GM03348 (cell line): ENCODE results near the gene ZFYVE26.
A peak's percentile ranks its signal among the peaks of the same experiment; 100 is the strongest.

Source experiments
- DNase-seq: peaks from one replicate; pipeline ENCODE4 v3.0.0; 2012; ENCODE audit warnings: low spot score

The ZFYVE26 gene

DNA sequence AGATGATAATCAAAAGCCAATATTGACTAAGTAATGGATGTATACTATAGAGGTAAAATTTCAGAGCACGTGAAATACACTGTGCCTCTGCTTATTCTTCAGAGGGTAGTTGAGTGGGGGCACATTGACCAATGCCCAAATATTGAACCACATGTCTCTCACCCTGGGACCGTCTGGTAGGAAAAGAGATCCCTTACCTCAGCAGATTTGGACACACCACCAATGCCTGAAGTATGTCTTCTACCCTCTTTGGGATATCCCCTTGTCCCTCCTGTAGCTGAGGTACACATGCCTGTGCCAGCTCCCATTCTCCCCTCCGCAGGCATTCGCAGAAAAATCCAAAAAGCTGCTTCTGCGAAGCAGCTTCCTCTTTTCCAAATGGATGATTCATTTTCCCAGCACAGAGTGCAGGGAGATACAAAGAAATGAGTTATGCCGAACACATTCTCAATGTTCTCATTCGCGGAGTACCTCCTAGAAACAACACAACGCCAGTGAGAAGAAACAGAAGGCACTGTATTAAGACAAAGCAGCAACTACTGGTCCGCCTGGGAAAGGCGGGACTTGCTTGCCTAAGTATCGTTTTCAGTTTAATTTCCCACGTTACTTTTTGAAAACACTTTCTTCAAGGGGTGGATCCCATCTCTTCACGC, 691 bp downstream of the ZFYVE26 start:
- peak; percentile 42 for DNase-seq

- DNase-seq, result no peak
Observed at GRCh38 chr14:67814821-67815220, 1.6 kb downstream of the ZFYVE26 start.

DNA sequence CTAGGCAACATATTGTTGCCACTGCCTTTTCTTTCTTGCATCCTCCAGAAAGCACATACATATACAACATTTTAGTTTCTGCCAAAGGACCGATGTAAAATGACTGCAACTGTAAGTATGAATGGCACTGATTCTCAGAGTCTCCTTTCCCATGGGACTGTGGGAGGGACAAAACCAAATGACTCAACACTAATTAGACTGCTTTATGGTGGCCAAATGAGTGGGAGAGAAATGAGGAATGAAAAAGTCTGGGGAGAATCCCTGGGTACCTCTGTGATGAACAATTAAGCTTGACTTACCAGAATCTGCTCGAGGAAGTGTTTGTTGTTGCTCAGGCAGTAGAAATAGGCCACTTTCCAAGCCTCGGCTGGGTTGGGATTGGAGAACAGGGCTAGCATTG, 10.1 kb downstream of the ZFYVE26 start:
- peak; percentile 42 for DNase-seq

DNA sequence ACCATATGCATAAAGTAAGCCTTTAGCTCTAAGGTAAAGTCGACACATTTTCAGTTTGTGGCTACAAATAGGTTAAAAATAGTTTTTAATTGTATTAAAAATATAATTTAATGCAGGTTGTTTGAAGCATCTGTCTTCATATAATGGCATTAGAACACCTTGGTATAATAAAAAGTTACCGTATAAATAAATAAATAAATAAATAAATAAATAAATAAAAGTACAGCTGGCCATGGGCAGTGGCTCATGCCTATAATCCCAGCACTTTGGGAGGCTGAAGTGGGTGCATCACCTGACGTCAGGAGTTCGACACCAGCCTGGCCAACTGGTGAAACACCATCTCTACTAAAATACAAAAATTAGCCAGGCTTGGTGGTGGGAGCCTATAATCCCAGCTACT, 15.6 kb downstream of the ZFYVE26 start:
- DNase-seq, result no peak

GRCh38 chr14:67798731-67799130, 17.7 kb downstream of the ZFYVE26 start:
- no peak for DNase-seq

DNA sequence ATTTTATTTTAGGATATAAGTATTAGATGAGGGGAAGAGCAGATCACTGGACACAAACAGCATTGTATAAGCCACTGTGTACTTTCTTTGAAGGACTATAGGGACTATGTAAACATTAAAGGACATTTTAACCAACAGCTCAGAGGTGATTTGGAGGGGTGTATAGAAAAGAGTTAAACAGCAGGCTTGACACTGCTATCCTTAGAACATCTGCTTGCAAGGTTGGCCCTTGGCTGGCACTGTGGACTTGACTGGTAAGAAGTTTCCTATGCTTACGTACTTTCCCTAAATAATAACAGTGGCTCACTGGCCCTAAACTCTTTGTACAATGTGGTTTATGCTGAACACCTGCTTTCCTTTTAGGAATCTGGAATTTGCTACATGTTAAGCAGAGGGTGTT, 28.7 kb downstream of the ZFYVE26 start:
- no peak for DNase-seq

GRCh38 chr14:67785270-67786109, 30.9 kb downstream of the ZFYVE26 start:
- DNase-seq, result no peak

DNA sequence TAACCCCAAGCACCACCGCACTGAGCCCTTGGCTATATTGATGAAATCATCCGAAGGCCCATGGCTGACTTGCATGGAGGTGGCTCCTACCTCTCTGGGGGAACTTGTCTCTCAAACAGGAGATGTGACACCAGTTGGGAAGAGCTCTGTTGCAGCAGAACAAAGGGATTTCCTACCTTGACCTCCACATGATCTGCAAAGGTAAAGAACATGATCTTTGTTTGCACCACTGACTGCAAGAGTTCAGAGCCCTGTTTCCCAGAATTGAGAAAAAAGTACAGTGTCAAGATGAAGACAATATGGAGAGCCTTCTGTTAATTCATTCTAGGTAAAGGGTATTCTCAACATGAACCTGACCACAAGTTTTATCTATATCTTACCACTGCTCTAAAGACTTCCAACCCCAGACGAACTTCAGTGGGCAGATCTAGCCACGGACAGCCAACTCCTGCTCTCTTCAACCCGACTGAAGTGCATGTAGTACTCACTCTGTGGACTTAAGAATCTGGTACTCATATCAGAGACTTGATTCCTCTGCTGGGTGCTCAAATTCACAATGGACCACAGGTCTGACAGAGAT, 32.1 kb downstream of the ZFYVE26 start:
- DNase-seq, result no peak

DNA sequence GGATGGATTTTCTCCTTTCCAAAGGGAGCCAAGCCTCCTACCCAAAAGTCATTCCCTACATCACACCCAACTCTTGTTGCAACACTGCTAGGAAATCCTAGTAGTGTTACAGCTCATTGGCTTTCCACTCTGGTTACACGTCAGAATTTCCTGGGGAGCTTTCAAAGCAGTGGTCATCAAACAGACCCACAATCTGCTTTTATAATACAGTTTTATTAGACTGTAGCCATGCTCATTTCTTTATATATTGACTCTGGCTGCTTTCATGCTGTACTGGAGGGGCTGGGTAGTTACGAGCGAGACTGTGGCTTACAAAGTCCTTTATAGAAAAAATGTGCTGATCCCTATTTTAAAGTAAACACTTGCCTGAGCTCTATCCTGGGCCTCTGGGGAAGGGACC, 34.3 kb downstream of the ZFYVE26 start:
- no peak for DNase-seq

DNA sequence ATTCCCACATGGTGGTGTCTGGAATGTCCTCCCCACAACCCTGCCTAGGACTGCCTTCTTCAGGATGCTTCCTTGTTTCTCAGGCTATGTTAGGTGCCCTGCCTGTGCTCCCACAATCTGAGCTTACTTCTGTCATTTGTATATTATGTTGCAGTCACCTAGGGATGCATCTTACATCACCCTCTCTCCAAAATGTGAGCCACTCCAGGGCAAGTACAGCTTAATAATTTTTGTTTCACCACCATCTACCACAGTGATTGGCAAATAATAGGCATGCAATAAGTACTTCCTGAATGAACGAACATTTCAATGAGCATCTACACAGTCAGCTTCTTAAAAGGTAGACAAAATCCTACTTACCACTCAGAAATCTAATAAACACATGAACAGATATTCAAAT, 37.6 kb downstream of the ZFYVE26 start:
- no peak for DNase-seq

DNA sequence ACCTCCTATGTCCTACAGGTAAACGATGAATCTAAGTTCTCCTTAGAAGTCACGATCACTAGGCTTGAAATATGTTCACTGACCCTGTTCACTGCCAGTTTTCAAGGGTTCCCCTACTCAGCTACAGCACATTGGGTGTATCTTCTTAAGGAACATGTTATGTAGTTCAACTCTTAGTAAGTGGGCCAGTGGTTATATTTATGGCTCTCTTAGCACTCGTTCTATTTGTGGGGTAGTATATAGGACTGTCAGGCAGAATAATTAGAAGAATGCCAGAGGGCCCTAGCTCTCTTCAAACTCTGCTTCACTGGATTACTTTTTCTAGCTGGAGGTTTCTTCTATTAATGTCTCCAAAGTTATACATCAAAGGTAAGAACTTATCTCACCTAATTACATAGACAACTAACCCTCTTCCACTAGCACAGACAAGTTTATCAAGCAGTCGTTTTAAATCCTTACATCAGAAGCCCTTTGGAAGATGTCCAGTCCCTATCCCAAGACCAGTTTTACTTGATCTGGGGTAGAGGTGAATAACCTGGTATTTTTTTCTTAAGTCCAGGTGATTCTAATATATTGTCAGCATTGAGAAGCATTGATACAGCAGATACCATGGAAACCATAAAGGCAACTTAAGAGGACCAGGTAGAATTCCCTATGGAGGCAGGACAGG, 39.6 kb downstream of the ZFYVE26 start:
- no peak for DNase-seq

GRCh38 chr14:67773844-67774377, 42.5 kb downstream of the ZFYVE26 start:
- DNase-seq, result no peak

- no peak for DNase-seq
Observed at GRCh38 chr14:67768219-67768618, 48.2 kb downstream of the ZFYVE26 start.

- no peak for DNase-seq
Observed at GRCh38 chr14:67766035-67766680, 50.2 kb downstream of the ZFYVE26 start.

GRCh38 chr14:67765192-67765834, 51.1 kb downstream of the ZFYVE26 start:
- DNase-seq, result no peak

GRCh38 chr14:67764496-67764895, 51.9 kb downstream of the ZFYVE26 start:
- DNase-seq, result no peak

DNA sequence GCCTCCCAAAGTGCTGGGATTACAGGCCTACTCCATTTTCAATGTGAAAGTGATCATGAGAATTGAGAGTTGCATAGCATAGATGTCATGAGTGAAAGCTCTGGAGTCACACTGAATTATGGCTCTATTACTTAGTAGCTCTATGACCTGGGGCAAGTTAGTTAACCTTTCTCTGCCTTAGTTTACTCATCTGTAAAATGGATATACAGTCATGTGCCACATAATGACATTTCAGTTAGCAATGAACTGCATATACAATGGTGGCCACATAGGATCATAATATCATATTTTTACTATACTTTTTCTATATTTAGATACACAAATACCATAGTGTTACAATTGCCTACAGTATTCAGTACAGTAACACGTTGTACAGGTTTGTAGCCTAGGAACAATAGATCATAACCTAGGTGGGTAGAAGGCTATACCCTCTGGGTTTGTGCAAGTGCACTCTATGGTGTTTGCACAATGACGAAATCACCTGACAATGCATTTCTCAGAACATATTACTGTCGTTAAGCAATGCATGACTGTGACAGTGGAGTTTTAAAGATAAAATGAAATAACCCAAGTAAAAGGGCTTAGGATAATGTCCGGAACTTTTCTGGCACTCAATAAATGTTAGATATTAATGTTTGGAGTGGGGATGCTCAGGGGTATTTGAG, 53.1 kb downstream of the ZFYVE26 start:
- DNase-seq, result no peak

- no peak for DNase-seq
Observed at GRCh38 chr14:67762051-67762450, 54.3 kb downstream of the ZFYVE26 start.

DNA sequence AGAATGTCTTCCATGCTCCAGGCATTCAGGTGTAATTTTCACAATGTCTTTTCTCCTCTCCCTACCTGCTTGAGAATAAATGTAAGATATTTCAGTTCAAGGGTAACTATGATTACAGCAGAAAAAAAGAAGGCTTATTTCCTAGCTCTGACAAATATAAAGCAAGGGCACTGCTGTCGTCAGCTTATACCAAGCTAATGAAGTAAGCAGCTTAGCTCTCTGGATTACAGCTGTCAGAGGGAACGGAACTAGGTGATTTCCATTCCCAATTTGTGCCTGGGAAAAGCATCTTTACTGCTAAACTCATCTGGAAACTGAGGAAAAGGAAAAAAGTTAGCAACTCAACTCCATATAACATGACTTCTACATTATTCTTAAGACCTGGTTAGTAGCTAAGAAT, 56.5 kb downstream of the ZFYVE26 start:
- no peak for DNase-seq

DNA sequence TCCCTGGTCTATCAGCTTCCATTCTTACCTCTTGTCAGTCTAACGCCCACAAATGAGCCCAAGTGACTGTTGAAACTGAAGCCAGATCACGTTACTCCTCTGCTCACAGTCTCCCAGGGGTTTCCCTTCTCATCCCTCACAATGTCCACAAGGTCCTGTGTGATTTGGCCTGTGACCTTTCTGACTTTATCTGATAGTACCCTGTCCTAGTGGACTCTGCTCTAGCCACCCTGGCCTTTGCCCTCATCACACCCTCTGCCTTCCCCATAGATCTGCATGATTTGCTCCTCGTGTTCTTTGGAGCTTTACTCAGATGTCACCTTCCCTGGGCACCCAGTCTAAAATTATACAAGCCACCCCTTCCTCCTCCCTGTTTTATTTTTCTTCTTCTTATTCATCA, 59.2 kb downstream of the ZFYVE26 start:
- no peak for DNase-seq

DNA sequence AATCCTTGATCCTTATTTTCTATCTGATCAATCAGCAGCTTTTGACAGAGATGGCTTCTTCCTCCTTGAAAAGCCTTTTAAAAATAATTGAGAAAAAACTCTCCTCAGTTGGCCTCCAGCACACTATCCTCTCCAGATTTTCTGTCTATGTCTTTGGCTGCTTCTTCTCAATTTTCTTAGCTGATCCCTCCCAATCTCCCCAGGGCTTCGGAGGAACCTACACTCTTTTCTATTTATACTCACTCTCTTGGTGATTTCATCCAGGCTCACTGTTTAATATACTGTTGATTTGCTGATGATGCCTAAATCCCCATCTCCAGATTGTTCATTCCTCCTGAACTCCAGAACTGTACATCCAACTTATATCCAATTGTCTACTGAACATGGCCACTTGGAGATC, 59.9 kb downstream of the ZFYVE26 start:
- no peak for DNase-seq
